K562 (cell line): ENCODE measurements around the gene ASIC1. TPM values are rescaled to one million over a fixed set of nuclear protein-coding genes. Genes with fewer than 3 reads are reported as not detected.

ENCODE experiments used
- CHD7 ChIP-seq: fragments of 200-600 bp; sonication (generic); IDR thresholded peaks from one replicate; pipeline ENCODE4 v1.6.1; 2012; ENCODE audit warnings: mild to moderate bottlenecking, low read depth, low read length, inconsistent platforms
- CXXC5 ChIP-seq: fragments of 250-450 bp; sonication (Bioruptor Pico); IDR thresholded peaks from 2 replicates; pipeline ENCODE4 v1.8.0; 2022; ENCODE audit warnings: inconsistent platforms, mild to moderate bottlenecking, moderate library complexity
- ETV5 ChIP-seq: sonication (generic); formaldehyde crosslinking; IDR thresholded peaks from 2 replicates; pipeline ENCODE4 v1.4.0; 2020; ENCODE audit warnings: low read depth, mild to moderate bottlenecking, missing genetic modification reagents
- GMEB1 ChIP-seq: fragments of 250-450 bp; sonication (Bioruptor Pico); IDR thresholded peaks from 2 replicates; pipeline ENCODE4 v1.4.0; 2020; ENCODE audit warnings: mild to moderate bottlenecking
- MTA3 ChIP-seq: fragments of 450-650 bp; formaldehyde crosslinking; IDR thresholded peaks from 2 replicates; pipeline ENCODE4 v1.6.1; 2017; ENCODE audit warnings: mild to moderate bottlenecking, borderline replicate concordance
- NELFE ChIP-seq: IDR thresholded peaks from 2 replicates; pipeline ENCODE4 v1.6.1; 2011; ENCODE audit warnings: mild to moderate bottlenecking; ENCODE audit not compliant: insufficient read depth, insufficient read length
- polyA plus RNA-seq, 8 experiments: library from polyadenylated mRNA; depleted of rRNA in 4 of 8; stranded (reverse) in 5 of 8; unstranded in 3 of 8; fragments of >200 nt; fragmentation: Nextera tagmentation in 2 of 8; fragmentation: Illumina TruSeq in 1 of 8; extraction: Ambion mirVana in 2 of 8; extraction: Trizol in 1 of 8; gene quantifications; 2 replicates each; pipeline versions ENCODE4 v1.2.1 to v1.2.3, GENCODE V29; 2011 to 2014; ENCODE audit warnings: inconsistent platforms in 1 of 8, missing spikeins in 1 of 8
- total RNA-seq, 7 experiments: library from RNA; depleted of rRNA in 6 of 7; stranded (reverse); fragments of >200 nt in 6 of 7; fragmentation: Illumina TruSeq in 2 of 7; extraction: Trizol in 2 of 7; gene quantifications; 2 replicates each; pipeline versions ENCODE4 v1.2.1 to v1.2.3, GENCODE V29; 2011 to 2021; ENCODE audit warnings: low replicate concordance in 1 of 7

ASIC1 gene
- total and polyA plus RNA-seq, 9 of the 15 experiments (the other 6 are each of a cell fraction or from before 2014, with no cell fraction given): 0.01 to 1.7 (median 0.45) TPM

- TF ChIP-seq GMEB1: no peak
- no peak for TF ChIP-seq ETV5 (CRISPR knock-in tag)
- no peak for TF ChIP-seq CHD7
- TF ChIP-seq MTA3: no peak
- TF ChIP-seq NELFE: no peak
- no peak for TF ChIP-seq CXXC5 (CRISPR knock-in tag)
- TF ChIP-seq, all 486 proteins: peak for 0
Measured at GRCh38 chr12:50078281-50078680, 20.9 kb downstream of the ASIC1 start (continued).
